SK-N-SH treated with all-trans-retinoic acid at 6 μM for 48 hours (cell line): ENCODE data around the gene CNST.

Experiments used
- ATAC-seq: fragments of 200-7000 bp; cut with Tn5 transposase; 3 replicates; pipeline ENCODE4 v1.9.1; 2020; ENCODE audit warnings: mild to moderate bottlenecking, moderate library complexity
- ARNTL ChIP-seq: fragments of 450-650 bp; formaldehyde crosslinking; IDR thresholded peaks from 2 replicates; pipeline ENCODE4 v1.5.0; 2020; ENCODE audit warnings: low read depth, mild to moderate bottlenecking, moderate library complexity, borderline replicate concordance
- BACH2 ChIP-seq: fragments of 250-450 bp; sonication (Bioruptor Pico); IDR thresholded peaks from 2 replicates; pipeline ENCODE4 v1.9.0; 2021; ENCODE audit warnings: mild to moderate bottlenecking, borderline replicate concordance
- CSDC2 ChIP-seq: fragments of 250-450 bp; sonication (Bioruptor Pico); IDR thresholded peaks from 2 replicates; pipeline ENCODE4 v1.5.0; 2020; ENCODE audit warnings: mild to moderate bottlenecking, moderate library complexity
- ESRRG ChIP-seq: fragments of 250-450 bp; sonication (Bioruptor Pico); IDR thresholded peaks from 2 replicates; pipeline ENCODE4 v1.6.1; 2021; ENCODE audit warnings: mild to moderate bottlenecking
- ISL1 ChIP-seq: fragments of 250-450 bp; sonication (Bioruptor Pico); IDR thresholded peaks from 2 replicates; pipeline ENCODE4 v2.1.2; 2022; ENCODE audit warnings: mild to moderate bottlenecking, moderate library complexity
- OSR1 ChIP-seq: fragments of 250-450 bp; sonication (Bioruptor Pico); IDR thresholded peaks from 2 replicates; pipeline ENCODE4 v1.8.0; 2022; ENCODE audit warnings: moderate library complexity, mild to moderate bottlenecking, inconsistent platforms
- PPARA ChIP-seq: fragments of 250-450 bp; sonication (Bioruptor Pico); IDR thresholded peaks from 2 replicates; pipeline ENCODE4 v1.5.0; 2020; ENCODE audit warnings: mild to moderate bottlenecking, borderline replicate concordance
- RARB ChIP-seq: fragments of 250-450 bp; sonication (Bioruptor Pico); IDR thresholded peaks from 2 replicates; pipeline ENCODE4 v1.8.0; 2021; ENCODE audit warnings: mild to moderate bottlenecking, moderate library complexity
- SNAI2 ChIP-seq: fragments of 250-450 bp; sonication (Bioruptor Pico); IDR thresholded peaks from 2 replicates; pipeline ENCODE4 v1.5.0; 2020; ENCODE audit warnings: mild to moderate bottlenecking, moderate library complexity
- TCF4 ChIP-seq: fragments of 250-450 bp; sonication (Bioruptor Pico); IDR thresholded peaks from 2 replicates; pipeline ENCODE4 v1.8.0; 2021; ENCODE audit warnings: mild to moderate bottlenecking, moderate library complexity, borderline replicate concordance
- TOX ChIP-seq: fragments of 250-450 bp; sonication (Bioruptor Pico); IDR thresholded peaks from 2 replicates; pipeline ENCODE4 v1.8.0; 2021; ENCODE audit warnings: mild to moderate bottlenecking, moderate library complexity, borderline replicate concordance
- ZC3H10 ChIP-seq: fragments of 250-450 bp; sonication (Bioruptor Pico); IDR thresholded peaks from 2 replicates; pipeline ENCODE4 v1.5.1; 2021; ENCODE audit warnings: mild to moderate bottlenecking, moderate library complexity
- ZFP3 ChIP-seq: fragments of 250-450 bp; sonication (Bioruptor Pico); IDR thresholded peaks from 2 replicates; pipeline ENCODE4 v1.5.0; 2020; ENCODE audit warnings: mild to moderate bottlenecking, moderate library complexity
- ZFP30 ChIP-seq: fragments of 450-650 bp; formaldehyde crosslinking; IDR thresholded peaks from 2 replicates; pipeline ENCODE4 v1.5.0; 2022; ENCODE audit warnings: mild to moderate bottlenecking, moderate library complexity
- ZNF565 ChIP-seq: fragments of 450-650 bp; formaldehyde crosslinking; conservative IDR thresholded peaks from 2 replicates; pipeline ENCODE4 v1.5.0; 2020; ENCODE audit warnings: low read depth, mild to moderate bottlenecking, moderate library complexity
- ZNF70 ChIP-seq: fragments of 450-650 bp; formaldehyde crosslinking; IDR thresholded peaks from 2 replicates; pipeline ENCODE4 v1.5.0; 2020; ENCODE audit warnings: mild to moderate bottlenecking, moderate library complexity
- ZNF8 ChIP-seq: fragments of 450-650 bp; formaldehyde crosslinking; IDR thresholded peaks from 2 replicates; pipeline ENCODE4 v1.5.0; 2020; ENCODE audit warnings: mild to moderate bottlenecking, moderate library complexity
- TF ChIP-seq, protein P1 (sequence below): fragments of 250-450 bp; sonication (Bioruptor Pico); IDR thresholded peaks from 2 replicates; pipeline ENCODE4 v1.5.0; 2020; ENCODE audit warnings: mild to moderate bottlenecking, moderate library complexity
- TF ChIP-seq, protein P2 (sequence below): fragments of 250-450 bp; sonication (Bioruptor Pico); IDR thresholded peaks from 2 replicates; pipeline ENCODE4 v1.5.1; 2021; ENCODE audit warnings: mild to moderate bottlenecking, moderate library complexity
- TF ChIP-seq, protein P3 (sequence below): fragments of 250-450 bp; sonication (Bioruptor Pico); IDR thresholded peaks from 2 replicates; pipeline ENCODE4 v1.8.0; 2021; ENCODE audit warnings: low read depth, mild to moderate bottlenecking, moderate library complexity, borderline replicate concordance
- TF ChIP-seq, protein P4 (sequence below): fragments of 250-450 bp; sonication (Bioruptor Pico); IDR thresholded peaks from 2 replicates; pipeline ENCODE4 v1.5.1; 2020; ENCODE audit warnings: low read depth, mild to moderate bottlenecking, moderate library complexity
- TF ChIP-seq, protein P5 (sequence below): fragments of 250-450 bp; sonication (Bioruptor Pico); IDR thresholded peaks from 2 replicates; pipeline ENCODE4 v1.8.0; 2020; ENCODE audit warnings: mild to moderate bottlenecking, moderate library complexity, borderline replicate concordance

CNST gene

DNA sequence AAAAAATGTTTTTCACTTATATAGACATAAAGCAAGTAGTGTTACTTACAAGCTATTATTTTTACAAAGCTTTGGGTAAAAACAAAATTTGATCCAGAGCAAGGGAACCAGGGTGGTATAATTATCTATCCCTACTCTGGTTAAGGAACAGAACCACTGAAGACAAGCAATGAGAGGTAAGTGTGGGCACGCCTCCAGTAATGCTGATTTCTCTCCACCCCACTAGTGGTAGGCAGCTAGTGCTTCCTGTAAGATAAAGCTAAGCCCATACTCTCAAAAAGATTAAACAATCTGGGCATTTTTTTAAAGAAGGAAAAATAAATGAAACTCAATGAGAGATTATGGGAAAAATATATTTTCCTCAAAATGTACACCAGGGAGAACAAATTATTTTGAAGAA lies 22.3 kb upstream of the CNST start:
- TF ChIP-seq ZC3H10 (no peak), PPARA (CRISPR knock-in tag) (no peak), SNAI2 (no peak), TCF4 (CRISPR knock-in tag) (no peak), RARB (no peak), ZNF565 (no peak), ISL1 (CRISPR knock-in tag) (no peak), ZFP3 (CRISPR knock-in tag) (no peak), ZNF70 (CRISPR knock-in tag) (no peak), ESRRG (no peak), ZNF8 (CRISPR knock-in tag) (no peak), OSR1 (CRISPR knock-in tag) (no peak), ZFP30 (CRISPR knock-in tag) (no peak)
- TF ChIP-seq, protein P1, sequence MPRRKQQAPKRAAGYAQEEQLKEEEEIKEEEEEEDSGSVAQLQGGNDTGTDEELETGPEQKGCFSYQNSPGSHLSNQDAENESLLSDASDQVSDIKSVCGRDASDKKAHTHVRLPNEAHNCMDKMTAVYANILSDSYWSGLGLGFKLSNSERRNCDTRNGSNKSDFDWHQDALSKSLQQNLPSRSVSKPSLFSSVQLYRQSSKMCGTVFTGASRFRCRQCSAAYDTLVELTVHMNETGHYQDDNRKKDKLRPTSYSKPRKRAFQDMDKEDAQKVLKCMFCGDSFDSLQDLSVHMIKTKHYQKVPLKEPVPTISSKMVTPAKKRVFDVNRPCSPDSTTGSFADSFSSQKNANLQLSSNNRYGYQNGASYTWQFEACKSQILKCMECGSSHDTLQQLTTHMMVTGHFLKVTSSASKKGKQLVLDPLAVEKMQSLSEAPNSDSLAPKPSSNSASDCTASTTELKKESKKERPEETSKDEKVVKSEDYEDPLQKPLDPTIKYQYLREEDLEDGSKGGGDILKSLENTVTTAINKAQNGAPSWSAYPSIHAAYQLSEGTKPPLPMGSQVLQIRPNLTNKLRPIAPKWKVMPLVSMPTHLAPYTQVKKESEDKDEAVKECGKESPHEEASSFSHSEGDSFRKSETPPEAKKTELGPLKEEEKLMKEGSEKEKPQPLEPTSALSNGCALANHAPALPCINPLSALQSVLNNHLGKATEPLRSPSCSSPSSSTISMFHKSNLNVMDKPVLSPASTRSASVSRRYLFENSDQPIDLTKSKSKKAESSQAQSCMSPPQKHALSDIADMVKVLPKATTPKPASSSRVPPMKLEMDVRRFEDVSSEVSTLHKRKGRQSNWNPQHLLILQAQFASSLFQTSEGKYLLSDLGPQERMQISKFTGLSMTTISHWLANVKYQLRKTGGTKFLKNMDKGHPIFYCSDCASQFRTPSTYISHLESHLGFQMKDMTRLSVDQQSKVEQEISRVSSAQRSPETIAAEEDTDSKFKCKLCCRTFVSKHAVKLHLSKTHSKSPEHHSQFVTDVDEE (CRISPR knock-in tag) = no peak
- TF ChIP-seq, protein P2, sequence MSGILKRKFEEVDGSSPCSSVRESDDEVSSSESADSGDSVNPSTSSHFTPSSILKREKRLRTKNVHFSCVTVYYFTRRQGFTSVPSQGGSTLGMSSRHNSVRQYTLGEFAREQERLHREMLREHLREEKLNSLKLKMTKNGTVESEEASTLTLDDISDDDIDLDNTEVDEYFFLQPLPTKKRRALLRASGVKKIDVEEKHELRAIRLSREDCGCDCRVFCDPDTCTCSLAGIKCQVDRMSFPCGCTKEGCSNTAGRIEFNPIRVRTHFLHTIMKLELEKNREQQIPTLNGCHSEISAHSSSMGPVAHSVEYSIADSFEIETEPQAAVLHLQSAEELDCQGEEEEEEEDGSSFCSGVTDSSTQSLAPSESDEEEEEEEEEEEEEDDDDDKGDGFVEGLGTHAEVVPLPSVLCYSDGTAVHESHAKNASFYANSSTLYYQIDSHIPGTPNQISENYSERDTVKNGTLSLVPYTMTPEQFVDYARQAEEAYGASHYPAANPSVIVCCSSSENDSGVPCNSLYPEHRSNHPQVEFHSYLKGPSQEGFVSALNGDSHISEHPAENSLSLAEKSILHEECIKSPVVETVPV = no peak
- TF ChIP-seq, protein P3, sequence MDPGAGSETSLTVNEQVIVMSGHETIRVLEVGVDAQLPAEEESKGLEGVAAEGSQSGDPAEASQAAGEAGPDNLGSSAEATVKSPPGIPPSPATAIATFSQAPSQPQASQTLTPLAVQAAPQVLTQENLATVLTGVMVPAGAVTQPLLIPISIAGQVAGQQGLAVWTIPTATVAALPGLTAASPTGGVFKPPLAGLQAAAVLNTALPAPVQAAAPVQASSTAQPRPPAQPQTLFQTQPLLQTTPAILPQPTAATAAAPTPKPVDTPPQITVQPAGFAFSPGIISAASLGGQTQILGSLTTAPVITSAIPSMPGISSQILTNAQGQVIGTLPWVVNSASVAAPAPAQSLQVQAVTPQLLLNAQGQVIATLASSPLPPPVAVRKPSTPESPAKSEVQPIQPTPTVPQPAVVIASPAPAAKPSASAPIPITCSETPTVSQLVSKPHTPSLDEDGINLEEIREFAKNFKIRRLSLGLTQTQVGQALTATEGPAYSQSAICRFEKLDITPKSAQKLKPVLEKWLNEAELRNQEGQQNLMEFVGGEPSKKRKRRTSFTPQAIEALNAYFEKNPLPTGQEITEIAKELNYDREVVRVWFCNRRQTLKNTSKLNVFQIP (CRISPR knock-in tag) = no peak
- TF ChIP-seq, protein P4, sequence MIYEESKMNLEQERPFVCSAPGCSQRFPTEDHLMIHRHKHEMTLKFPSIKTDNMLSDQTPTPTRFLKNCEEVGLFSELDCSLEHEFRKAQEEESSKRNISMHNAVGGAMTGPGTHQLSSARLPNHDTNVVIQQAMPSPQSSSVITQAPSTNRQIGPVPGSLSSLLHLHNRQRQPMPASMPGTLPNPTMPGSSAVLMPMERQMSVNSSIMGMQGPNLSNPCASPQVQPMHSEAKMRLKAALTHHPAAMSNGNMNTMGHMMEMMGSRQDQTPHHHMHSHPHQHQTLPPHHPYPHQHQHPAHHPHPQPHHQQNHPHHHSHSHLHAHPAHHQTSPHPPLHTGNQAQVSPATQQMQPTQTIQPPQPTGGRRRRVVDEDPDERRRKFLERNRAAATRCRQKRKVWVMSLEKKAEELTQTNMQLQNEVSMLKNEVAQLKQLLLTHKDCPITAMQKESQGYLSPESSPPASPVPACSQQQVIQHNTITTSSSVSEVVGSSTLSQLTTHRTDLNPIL (CRISPR knock-in tag) = no peak
- TF ChIP-seq, protein P5, sequence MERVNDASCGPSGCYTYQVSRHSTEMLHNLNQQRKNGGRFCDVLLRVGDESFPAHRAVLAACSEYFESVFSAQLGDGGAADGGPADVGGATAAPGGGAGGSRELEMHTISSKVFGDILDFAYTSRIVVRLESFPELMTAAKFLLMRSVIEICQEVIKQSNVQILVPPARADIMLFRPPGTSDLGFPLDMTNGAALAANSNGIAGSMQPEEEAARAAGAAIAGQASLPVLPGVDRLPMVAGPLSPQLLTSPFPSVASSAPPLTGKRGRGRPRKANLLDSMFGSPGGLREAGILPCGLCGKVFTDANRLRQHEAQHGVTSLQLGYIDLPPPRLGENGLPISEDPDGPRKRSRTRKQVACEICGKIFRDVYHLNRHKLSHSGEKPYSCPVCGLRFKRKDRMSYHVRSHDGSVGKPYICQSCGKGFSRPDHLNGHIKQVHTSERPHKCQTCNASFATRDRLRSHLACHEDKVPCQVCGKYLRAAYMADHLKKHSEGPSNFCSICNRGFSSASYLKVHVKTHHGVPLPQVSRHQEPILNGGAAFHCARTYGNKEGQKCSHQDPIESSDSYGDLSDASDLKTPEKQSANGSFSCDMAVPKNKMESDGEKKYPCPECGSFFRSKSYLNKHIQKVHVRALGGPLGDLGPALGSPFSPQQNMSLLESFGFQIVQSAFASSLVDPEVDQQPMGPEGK = no peak
- no peak for ATAC-seq

DNA sequence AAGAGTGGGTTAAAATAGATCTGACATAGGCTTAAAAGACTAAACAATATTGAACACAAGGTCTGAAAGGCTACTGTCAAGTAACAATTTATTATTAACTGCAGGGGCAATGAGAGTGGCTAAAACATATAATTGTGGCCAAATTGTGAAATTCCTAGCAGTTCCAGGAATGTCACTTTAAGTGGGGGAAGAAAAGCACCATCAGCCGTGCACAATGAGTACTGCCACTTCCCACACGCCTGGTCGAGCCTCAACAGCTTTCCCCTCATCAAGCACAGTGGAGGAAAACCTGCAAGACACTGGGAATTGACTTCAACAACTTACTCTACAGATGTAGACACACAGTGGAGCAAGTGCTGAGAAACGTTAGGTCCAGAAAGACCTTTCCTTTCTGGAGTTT lies 16.6 kb upstream of the CNST start:
- no peak for ATAC-seq
- TF ChIP-seq TOX (CRISPR knock-in tag) (no peak), SNAI2 (no peak), CSDC2 (CRISPR knock-in tag) (no peak), ZNF70 (CRISPR knock-in tag) (no peak), ARNTL (no peak), PPARA (CRISPR knock-in tag) (no peak), OSR1 (CRISPR knock-in tag) (no peak), ZFP30 (CRISPR knock-in tag) (no peak), TCF4 (CRISPR knock-in tag) (no peak), BACH2 (CRISPR knock-in tag) (no peak), ISL1 (CRISPR knock-in tag) (no peak), ZNF565 (no peak), RARB (no peak)
- TF ChIP-seq, protein P4 (CRISPR knock-in tag) = no peak
- TF ChIP-seq, protein P5 = no peak
- TF ChIP-seq, protein P1 (CRISPR knock-in tag) = no peak
